Gastroesophageal sphincter (tissue), 4 donors: ENCODE measurements around the gene KCNMA1. TPM values are rescaled to one million over a fixed set of nuclear protein-coding genes. Genes with fewer than 3 reads are reported as not detected.

Experiments used
- ATAC-seq: fragments of 150-250 bp; one replicate; pipeline ENCODE4 v1.9.1; 2016; ENCODE audit warnings: mild to moderate bottlenecking, moderate library complexity
- H3K27ac ChIP-seq, 4 donors: fragments of 200-600 bp; sonication (generic) in 3 of 4; 1 replicate in 3 of 4; 2 replicates in 1 of 4; pipeline ENCODE4 v1.5.1; 2016 to 2019
- H3K27me3 ChIP-seq: fragments of 200-600 bp; sonication (generic); one replicate; pipeline ENCODE4 v1.5.1; 2019
- H3K36me3 ChIP-seq, 2 donors: fragments of 200-600 bp; sonication (generic); one replicate each; pipeline ENCODE4 v1.5.1; 2019; ENCODE audit warnings: control low read depth in 1 of 2
- H3K4me1 ChIP-seq, 3 donors: fragments of 200-600 bp; sonication (generic); 1 replicate in 2 of 3; 2 replicates in 1 of 3; pipeline ENCODE4 v1.5.1; 2016 to 2019; ENCODE audit warnings: control low read depth in 2 of 3
- H3K4me3 ChIP-seq, 2 donors: fragments of 200-600 bp; sonication (generic); one replicate each; pipeline ENCODE4 v1.5.1; 2019; ENCODE audit warnings: mild to moderate bottlenecking in 1 of 2, moderate library complexity in 1 of 2
- H3K9me3 ChIP-seq, 3 donors: fragments of 200-600 bp; sonication (generic); one replicate each; pipeline ENCODE4 v1.5.1; 2017 to 2019; ENCODE audit warnings: control low read depth in 2 of 3
- CTCF ChIP-seq, 4 experiments: fragments of 200-600 bp in 2 of 4; fragments of 450-650 bp in 2 of 4; sonication (generic) in 1 of 4; IDR thresholded peaks; one replicate each; pipeline ENCODE4 v1.5.1; 2017 to 2019; ENCODE audit warnings: antibody characterized with exemption in 4 of 4, mild to moderate bottlenecking in 2 of 4, moderate library complexity in 2 of 4
- EP300 ChIP-seq: sonication (generic); formaldehyde crosslinking; IDR thresholded peaks from one replicate; pipeline ENCODE4 v1.6.1; 2017; ENCODE audit warnings: antibody characterized with exemption, mild to moderate bottlenecking
- POLR2A ChIP-seq, 2 donors: fragments of 450-650 bp; IDR thresholded peaks; one replicate each; pipeline ENCODE4 v1.6.1; 2017; ENCODE audit warnings: antibody characterized with exemption in 2 of 2, mild to moderate bottlenecking in 2 of 2, moderate library complexity in 1 of 2
- POLR2AphosphoS5 ChIP-seq: sonication (generic); formaldehyde crosslinking; IDR thresholded peaks from one replicate; pipeline ENCODE4 v1.6.1; 2017; ENCODE audit warnings: antibody characterized with exemption
- WGBS, 2 donors: methylation state at CpG; one replicate each; pipeline ENCODE4 v1.1.5; 2018; ENCODE audit warnings: low coverage in 1 of 2; 5-methylcytosine and 5-hydroxymethylcytosine counted together
- total RNA-seq, 4 donors: library from RNA; depleted of rRNA; stranded (reverse); fragments of >200 nt; gene quantifications; one replicate each; pipeline ENCODE4 v1.1.0, GENCODE V29; 2016

The KCNMA1 gene
- total RNA-seq, 4 donors from 2014 or later = 168 to 389 (median 323) TPM

GRCh38 chr10:77034795-77035194, 602.8 kb downstream of the KCNMA1 start:
- no peaks in the 10 kb centered on the region for H3K9me3 ChIP-seq
- H3K36me3 ChIP-seq = peaks cover 0 to 19% of the 10 kb centered on the region in 2 donors
- no peak for TF ChIP-seq CTCF (IDR thresholded peaks at IDR 0.05)
- no peak for TF ChIP-seq EP300
- no peak for TF ChIP-seq POLR2AphosphoS5
- TF ChIP-seq POLR2A (IDR thresholded peaks at IDR 0.05) = no peak
- 74 to 85% methylated on average over 3 to 4 of the region's 4 CpGs for WGBS, 2 donors
- H3K27me3 ChIP-seq = no peaks in the 10 kb centered on the region
- ATAC-seq = no peak
- peaks cover 0 to 20% (median 0%) of the 10 kb centered on the region in 3 donors for H3K4me1 ChIP-seq
- H3K27ac ChIP-seq = no peak overlapping the region
- H3K4me3 ChIP-seq = no peak overlapping the region

- Histone ChIP-seq H3K4me3 (no peak overlapping the region), H3K27ac (peak overlapping the region in 1 of 4 donors; percentile 6), H3K27me3 (no peaks in the 10 kb centered on the region), H3K9me3 (no peaks in the 10 kb centered on the region), H3K4me1 (peaks cover 0 to 20% (median 0%) of the 10 kb centered on the region in 3 donors), H3K36me3 (peaks cover 0 to 17% of the 10 kb centered on the region in 2 donors)
- 66 to 70% methylated on average over 4 of the region's 4 CpGs for WGBS, 2 donors
- TF ChIP-seq POLR2A (IDR thresholded peaks at IDR 0.05) (no peak), CTCF (IDR thresholded peaks at IDR 0.05) (no peak), POLR2AphosphoS5 (no peak), EP300 (no peak)
- ATAC-seq = no peak
Observed at GRCh38 chr10:77034240-77034639, 603.4 kb downstream of the KCNMA1 start.

GRCh38 chr10:77032188-77032570, 605.4 kb downstream of the KCNMA1 start:
- Histone ChIP-seq H3K4me3 (no peak overlapping the region), H3K27me3 (no peaks in the 10 kb centered on the region), H3K36me3 (peaks cover 0 to 12% of the 10 kb centered on the region in 2 donors), H3K4me1 (peaks cover 0 to 11% (median 0%) of the 10 kb centered on the region in 3 donors), H3K9me3 (no peaks in the 10 kb centered on the region), H3K27ac (no peak overlapping the region)
- TF ChIP-seq EP300 (no peak), POLR2AphosphoS5 (no peak), POLR2A (IDR thresholded peaks at IDR 0.05) (no peak), CTCF (IDR thresholded peaks at IDR 0.05) (no peak)
- 62 to 80% methylated on average over 1 of the region's 1 CpG for WGBS, 2 donors
- ATAC-seq = no peak

- H3K4me1 ChIP-seq = peaks cover 0 to 8% (median 0%) of the 10 kb centered on the region in 3 donors
- no peak overlapping the region for H3K4me3 ChIP-seq
- no peak for ATAC-seq
- 60 to 67% methylated on average over 1 of the region's 1 CpG for WGBS, 2 donors
- no peaks in the 10 kb centered on the region for H3K9me3 ChIP-seq
- H3K27me3 ChIP-seq = no peaks in the 10 kb centered on the region
- H3K36me3 ChIP-seq = peaks cover 0 to 14% of the 10 kb centered on the region in 2 donors
- TF ChIP-seq POLR2A (IDR thresholded peaks at IDR 0.05) (no peak), CTCF (IDR thresholded peaks at IDR 0.05) (no peak), POLR2AphosphoS5 (no peak), EP300 (no peak)
- no peak overlapping the region for H3K27ac ChIP-seq
Observed at GRCh38 chr10:77031531-77032187, 605.9 kb downstream of the KCNMA1 start.

DNA sequence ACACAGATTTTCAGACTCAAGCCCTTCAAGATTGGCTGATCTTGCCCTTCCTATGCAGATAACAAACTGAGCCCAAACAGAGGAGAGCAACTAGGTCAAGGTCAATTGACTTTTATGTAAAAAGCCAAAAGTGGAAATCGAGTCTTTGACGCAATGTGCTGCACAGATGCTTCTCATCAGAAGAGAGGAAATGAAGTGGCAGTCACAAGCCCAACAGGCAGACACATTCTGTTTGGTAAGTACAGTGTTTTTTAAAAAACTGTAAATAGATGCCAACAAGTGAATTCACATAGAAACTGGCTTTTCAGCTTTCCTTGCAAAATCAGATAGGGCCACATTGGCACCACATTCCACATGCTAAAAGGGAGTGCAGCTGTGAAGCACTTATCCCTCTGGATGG, 606.6 kb downstream of the KCNMA1 start:
- 48% methylated on average over 2 of the region's 2 CpGs; no CpG with 5 or more reads in 1 of the 2 donors for WGBS, 2 donors
- H3K27me3 ChIP-seq = no peaks in the 10 kb centered on the region
- H3K4me1 ChIP-seq = peaks cover 0 to 8% (median 0%) of the 10 kb centered on the region in 3 donors
- H3K9me3 ChIP-seq = no peaks in the 10 kb centered on the region
- no peak overlapping the region for H3K27ac ChIP-seq
- H3K36me3 ChIP-seq = peaks cover 0 to 14% of the 10 kb centered on the region in 2 donors
- no peak for ATAC-seq
- no peak for TF ChIP-seq EP300
- TF ChIP-seq POLR2A (IDR thresholded peaks at IDR 0.05) = no peak
- no peak for TF ChIP-seq CTCF (IDR thresholded peaks at IDR 0.05)
- H3K4me3 ChIP-seq = no peak overlapping the region
